Cardiac septum (tissue), 1 donor: ENCODE measurements around the gene DIPK2B. TPM values are rescaled to one million over a fixed set of nuclear protein-coding genes. Genes with fewer than 3 reads are reported as not detected.

ENCODE experiments used
- DNase-seq: peaks from one replicate; pipeline ENCODE4 v3.0.0-alpha.2; 2020; ENCODE audit warnings: low spot score
- intact Hi-C: fragments of 100-400 bp; cut with DNase I; formaldehyde crosslinking; loops from one replicate; pipeline ENCODE4 v1.14.0; 2022
- long read RNA-seq: library from polyadenylated mRNA; unstranded; transcript quantifications from one replicate; pipeline ENCODE4 v2.0.0, GENCODE V29; 2021
- total RNA-seq: library from RNA; stranded (reverse); fragmentation: NEBNext Ultra II Directional; extraction: Animal tissue kit (Norgen Biotek cat#: 25700); gene quantifications from one replicate; pipeline ENCODE4 v1.2.1, GENCODE V29; 2021
- donor health status: DM: no; HTN: no; CAD: no.

Gene DIPK2B, protein sequence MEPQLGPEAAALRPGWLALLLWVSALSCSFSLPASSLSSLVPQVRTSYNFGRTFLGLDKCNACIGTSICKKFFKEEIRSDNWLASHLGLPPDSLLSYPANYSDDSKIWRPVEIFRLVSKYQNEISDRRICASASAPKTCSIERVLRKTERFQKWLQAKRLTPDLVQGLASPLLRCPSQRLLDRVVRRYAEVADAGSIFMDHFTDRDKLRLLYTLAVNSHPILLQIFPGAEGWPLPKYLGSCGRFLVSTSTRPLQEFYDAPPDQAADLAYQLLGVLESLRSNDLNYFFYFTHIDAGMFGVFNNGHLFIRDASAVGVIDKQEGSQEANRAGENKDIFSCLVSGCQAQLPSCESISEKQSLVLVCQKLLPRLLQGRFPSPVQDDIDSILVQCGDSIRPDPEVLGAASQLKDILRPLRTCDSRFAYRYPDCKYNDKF
- 14.0 TPM for total RNA-seq
- long read RNA-seq, full-length matches to known transcripts, result 9 of 21 reads
- long read RNA-seq, partial matches to known transcripts, result 8 of 21 reads
- long read RNA-seq, other reads (novel, unspliced or antisense), result 4 of 21 reads

DNA sequence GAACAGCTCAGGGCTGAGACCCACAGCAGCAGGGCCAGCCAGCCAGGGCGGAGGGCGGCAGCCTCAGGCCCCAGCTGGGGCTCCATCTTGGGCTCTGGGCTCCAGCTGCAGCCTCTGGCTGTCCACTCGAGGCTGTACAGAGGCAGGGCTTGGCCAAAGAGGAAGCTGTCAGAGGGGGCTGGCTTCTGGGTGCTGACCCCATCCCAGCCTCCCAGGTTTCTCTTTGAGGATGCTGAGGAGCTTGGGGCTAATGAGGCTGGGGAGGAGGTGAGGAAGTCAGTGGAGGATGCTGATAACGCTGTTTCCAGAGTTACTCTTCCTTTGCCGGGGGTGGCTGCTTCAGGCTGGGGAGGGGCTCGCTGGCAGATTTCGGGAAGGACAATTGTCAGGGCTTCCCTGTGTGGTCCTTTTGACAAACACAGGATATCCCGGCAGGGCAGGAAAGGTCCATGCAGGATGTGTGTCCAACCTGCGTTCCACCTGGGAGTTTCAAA is at the start of gene DIPK2B:
Gene DIPK2B (minus strand): TSS at position 136 of the 494 bp plus-strand sequence. CDS start 50 bp downstream, at position 86.
- peak; percentile 80 for DNase-seq

DNA sequence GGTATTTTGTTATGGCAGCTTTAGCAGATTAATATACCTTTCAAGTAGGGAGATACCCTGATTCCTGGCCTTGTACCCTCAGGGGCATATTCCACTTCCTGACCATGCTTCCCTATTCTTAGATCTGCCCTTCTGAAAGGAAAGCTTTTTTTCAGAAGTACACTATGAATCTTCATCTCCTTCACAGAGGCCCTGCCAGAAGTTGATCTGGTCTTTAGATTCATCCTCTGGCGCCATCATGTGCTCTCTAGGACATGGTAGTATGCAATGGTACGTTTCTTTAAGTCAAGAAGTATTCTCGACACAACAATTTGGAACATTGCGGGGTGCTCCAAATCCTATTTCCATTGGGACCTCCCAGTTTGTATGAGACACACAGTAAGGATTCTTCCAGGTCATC is 39.6 kb upstream of the DIPK2B start:
- intact Hi-C loops, result no loop called here
- no peak for DNase-seq

More for the DNA sequence above, at the start of gene DIPK2B:
- intact Hi-C loops, result no loop called here

DNA sequence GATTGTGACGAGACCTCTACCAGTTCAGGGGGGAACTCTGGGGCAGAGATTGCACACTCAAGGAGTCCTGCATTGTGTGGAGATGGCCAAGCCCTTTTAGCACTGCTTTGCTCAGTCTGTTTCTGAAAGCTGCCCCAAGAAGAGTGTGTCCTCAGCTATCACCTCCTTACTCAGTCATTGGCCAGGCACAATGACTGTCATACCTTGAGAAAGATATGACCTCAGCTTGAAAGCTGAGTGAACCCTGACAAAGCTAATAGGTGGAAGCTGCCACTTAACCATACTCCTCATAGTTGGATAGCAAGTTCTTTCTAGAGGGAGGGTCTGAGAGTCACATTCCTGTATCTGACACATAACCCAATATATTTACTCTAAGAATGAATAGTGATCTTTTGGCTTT is 37.8 kb upstream of the DIPK2B start:
- intact Hi-C loops, result no loop called here
- DNase-seq, result no peak

- DNase-seq, result no peak
- intact Hi-C loops, result no loop called here
Measured at GRCh38 chrX:45233531-45233930, 32.9 kb upstream of the DIPK2B start.

DNA sequence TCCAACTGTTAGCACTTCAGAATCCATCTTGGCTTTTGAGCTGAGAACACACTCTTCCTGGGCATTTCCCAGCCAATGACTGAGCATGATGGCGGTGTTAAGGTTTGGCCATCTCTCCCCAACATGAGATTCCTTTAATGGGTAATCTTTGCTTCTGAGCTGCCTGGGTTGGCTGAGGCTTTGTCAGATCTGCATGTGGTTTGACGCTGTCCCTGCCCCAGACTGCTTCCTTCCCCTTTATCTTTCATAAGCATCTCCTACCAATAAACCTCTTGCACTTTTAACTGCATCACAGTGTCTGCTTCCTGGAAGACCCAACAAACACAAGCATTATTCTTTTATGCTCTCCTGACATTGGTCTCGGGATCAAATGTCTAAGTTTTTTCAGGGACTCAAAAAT is 31.5 kb upstream of the DIPK2B start:
- no peak for DNase-seq
- intact Hi-C loops, result no loop called here

DNA sequence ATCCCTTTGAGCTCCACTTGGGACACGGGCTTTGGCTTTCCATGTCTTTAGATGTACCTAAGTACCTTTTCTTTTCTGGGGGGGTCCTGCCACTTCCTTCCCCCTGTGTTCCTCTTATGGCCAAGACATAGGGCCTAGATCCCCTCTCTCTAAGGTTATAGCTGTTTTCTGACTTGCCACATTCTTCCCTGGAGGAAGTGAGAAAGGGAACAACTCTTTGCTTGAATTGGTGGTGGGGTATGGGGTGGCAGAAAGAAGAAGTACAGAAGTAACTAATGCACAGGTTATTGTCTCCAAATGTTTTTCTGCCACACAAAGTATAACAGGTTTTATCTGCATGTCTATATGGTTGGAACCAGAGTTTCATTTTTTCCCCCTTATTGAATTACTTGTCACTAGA is 29.7 kb upstream of the DIPK2B start:
- intact Hi-C loops, result no loop called here
- no peak for DNase-seq

GRCh38 chrX:45229348-45229747 is 28.7 kb upstream of the DIPK2B start:
- no peak for DNase-seq
- intact Hi-C loops, result no loop called here

GRCh38 chrX:45228126-45228525 is 27.4 kb upstream of the DIPK2B start:
- intact Hi-C loops, result no loop called here

GRCh38 chrX:45208121-45208856 is 7.6 kb upstream of the DIPK2B start:
- no peak for DNase-seq
- intact Hi-C loops, result no loop called here

More at GRCh38 chrX:45228126-45228525, 27.4 kb upstream of the DIPK2B start:
- DNase-seq, result no peak

GRCh38 chrX:45202171-45202570 is 1.5 kb upstream of the DIPK2B start:
- DNase-seq, result no peak
- intact Hi-C loops, result no loop called here

GRCh38 chrX:45198706-45199105 is 2.0 kb downstream of the DIPK2B start:
- intact Hi-C loops, result no loop called here
- no peak for DNase-seq

GRCh38 chrX:45198301-45198700 is 2.4 kb downstream of the DIPK2B start:
- intact Hi-C loops, result no loop called here

GRCh38 chrX:45196701-45197100 is 4.0 kb downstream of the DIPK2B start:
- intact Hi-C loops, result no loop called here
- DNase-seq, result no peak

More at GRCh38 chrX:45198301-45198700, 2.4 kb downstream of the DIPK2B start:
- no peak for DNase-seq

GRCh38 chrX:45191820-45192409 is 8.8 kb downstream of the DIPK2B start:
- intact Hi-C loops, result no loop called here
- no peak for DNase-seq

GRCh38 chrX:45191383-45191782 is 9.3 kb downstream of the DIPK2B start:
- DNase-seq, result no peak
- intact Hi-C loops, result no loop called here

DNA sequence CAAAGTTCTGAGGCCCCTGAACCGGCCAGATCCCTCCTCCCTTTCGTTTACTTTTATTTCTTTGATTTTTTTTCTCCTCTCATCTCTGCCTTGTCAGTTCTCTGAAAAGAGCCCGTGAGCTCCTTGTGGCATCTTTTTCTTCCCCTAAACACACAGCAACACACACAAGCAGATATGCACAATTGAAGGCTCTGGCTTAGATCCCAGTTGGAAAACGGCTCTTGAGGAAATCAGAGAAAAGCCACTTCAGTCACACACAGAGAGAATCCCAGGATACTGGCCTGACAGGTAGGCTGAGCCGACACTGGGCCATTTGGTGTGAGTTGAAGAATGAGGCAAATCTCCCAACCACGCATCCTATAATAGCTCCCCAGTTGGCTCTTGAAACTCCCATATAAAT is 12.9 kb downstream of the DIPK2B start:
- intact Hi-C loops, result loop anchor here (5.0 kb wide), 2 partner anchors 115 to 315 kb away; partner anchors contain the start of gene KDM6A
- no peak for DNase-seq

DNA sequence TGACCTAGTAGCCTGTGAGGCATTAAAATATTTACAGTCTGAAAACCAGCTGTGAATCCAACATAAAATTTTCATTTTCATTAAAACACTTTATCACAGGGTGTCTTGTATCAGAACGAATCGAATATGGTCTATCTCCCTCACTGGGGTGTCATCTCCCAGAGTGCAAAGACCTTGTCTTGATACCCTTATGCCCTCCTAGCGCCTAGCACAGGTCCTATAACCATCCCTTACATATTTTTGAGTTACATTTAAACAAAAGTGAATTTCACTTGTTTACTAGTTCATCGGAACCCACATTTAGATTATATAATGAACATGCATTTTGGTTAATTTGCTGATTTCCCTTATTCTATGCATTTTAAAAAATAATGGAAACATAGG is 14.0 kb downstream of the DIPK2B start:
- DNase-seq, result no peak
- intact Hi-C loops, result loop anchor here (5.0 kb wide), 2 partner anchors 114 to 314 kb away; partner anchors contain the start of gene KDM6A

GRCh38 chrX:45184211-45184610 is 16.5 kb downstream of the DIPK2B start:
- DNase-seq, result no peak
- intact Hi-C loops, result no loop called here

DNA sequence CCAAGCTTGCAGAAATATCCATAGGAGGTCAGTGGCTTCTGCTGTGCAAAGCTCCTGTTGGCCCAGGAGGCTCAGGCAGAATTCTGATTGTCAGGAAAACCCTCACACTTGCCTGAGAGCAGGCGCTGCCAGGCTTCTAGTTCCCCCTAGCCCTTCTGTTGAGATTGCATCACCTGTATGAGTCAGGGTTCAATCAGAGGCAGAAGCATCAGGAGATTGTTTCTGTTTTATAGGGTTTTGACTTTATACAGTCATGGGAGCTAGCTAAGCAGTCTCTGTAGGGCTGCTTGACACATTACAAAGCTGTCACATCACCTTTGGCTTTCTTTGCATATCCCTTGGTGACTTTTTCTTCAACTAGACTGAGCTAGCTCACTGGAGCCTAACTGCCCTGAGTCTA is 27.8 kb downstream of the DIPK2B start:
- DNase-seq, result no peak
- intact Hi-C loops, result no loop called here

- DNase-seq, result no peak
- intact Hi-C loops, result no loop called here
Measured at GRCh38 chrX:45166781-45167180, 33.9 kb downstream of the DIPK2B start.
